Stimulated activated CD4-positive, alpha-beta T cell treated with anti-CD3 and anti-CD28 coated beads, Interleukin-15, amount 100 ng/mL, for 48 hours (primary cell): ENCODE data around the gene ZNF423.

ENCODE experiments used
- DNase-seq, 2 donors: peaks; one replicate each; pipeline ENCODE4 v3.0.0-alpha.2; 2020; ENCODE audit warnings: low read depth in 2 of 2

Gene ZNF423

DNA sequence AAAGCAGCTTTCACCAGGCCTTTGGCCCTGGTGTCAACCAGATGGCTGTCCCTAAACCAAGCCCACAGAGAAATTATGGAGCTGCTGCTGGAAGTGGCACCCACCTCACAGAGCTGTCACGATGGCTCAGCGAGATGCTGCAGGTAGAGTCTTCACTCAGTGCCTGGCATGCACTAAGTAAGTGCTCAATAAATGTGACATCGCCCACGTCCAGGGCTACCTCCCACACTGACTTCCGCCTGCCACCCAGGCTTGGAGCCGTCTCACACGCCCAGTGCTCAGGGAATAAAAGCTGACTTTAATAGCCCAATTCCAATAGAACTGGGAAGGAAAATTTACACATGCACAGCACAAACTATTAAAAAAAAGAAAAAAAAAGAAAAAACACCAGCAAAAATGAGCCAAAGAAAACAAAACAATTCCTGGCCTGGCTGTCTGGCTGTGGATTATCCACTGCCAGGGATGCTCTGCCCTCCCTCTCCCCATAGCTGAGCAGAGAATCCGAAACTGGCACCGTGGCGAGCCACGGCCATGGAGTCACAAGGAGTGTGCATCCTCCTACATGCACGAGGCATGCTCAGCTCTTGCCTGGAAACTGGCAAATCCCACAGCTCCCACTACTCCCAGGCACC is 68.9 kb downstream of the ZNF423 start:
- DNase-seq = no peak

- no peak for DNase-seq
These were observed 69.9 kb downstream of the ZNF423 start for GRCh38 chr16:49785970-49786369.

DNA sequence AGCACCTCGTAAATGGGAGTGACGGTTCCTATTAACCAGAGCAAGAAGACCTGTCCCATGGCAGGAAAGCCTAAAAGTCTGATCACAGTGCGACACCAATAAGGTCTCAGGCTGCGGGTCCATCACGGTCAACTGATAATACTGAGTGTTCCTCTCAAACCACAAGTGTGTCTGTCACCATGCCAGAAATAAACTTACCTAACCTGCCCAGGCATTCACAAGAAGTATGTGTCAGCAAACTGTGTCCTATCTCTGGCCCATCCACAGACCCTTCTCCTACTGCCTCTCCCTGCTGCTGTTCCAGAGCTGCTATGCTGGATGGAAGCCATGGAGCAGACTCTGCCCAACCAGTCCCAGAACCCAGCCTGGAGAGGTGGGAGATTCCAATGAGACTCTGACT is 73.5 kb downstream of the ZNF423 start:
- DNase-seq = no peak

DNA sequence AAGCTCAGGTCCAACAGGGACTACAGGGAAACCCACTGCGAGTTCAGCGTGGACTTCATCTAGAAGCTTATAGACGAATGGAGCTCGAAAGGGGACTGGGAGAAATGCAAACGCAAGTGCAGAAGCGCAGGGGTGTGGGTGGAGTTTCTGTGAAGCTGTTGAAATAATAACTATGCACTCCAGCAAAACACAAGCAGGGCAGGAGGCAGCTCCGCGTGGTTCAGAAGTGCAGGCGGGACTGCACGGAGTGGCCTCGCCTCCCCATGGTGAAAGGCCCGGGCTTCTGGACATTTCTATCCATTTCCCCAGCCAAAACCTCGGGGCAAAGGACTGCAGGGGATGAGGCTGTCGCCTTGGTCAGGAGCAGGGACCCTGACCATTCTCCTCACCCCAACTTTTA is 74.5 kb downstream of the ZNF423 start:
- DNase-seq = no peak

- DNase-seq = no peak
These were observed 75.5 kb downstream of the ZNF423 start for GRCh38 chr16:49780433-49780832.

- no peak for DNase-seq
These were observed 75.9 kb downstream of the ZNF423 start for GRCh38 chr16:49779979-49780378.

GRCh38 chr16:49778202-49778930 is 77.5 kb downstream of the ZNF423 start:
- DNase-seq = no peak

DNA sequence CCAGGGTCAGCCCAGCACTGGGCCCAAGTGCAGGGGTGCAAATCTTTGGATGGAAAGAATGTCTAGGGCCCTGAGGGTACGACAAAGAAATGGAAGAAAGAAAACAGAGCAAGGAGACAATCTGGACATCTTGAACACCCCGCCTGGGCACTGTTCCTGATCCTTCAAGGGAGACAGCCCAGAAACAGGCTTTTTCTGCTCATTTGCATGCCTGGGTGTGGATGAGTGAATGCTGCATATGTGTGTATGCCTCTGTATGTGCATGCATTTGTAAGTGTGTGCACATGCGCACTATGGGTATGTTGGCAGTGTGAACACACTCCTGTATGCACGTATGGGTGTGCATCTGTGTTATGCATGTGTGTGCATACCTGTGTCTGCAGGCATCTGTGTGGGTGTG is 79.2 kb downstream of the ZNF423 start:
- DNase-seq = no peak

GRCh38 chr16:49776085-49776595 is 79.8 kb downstream of the ZNF423 start:
- no peak for DNase-seq

DNA sequence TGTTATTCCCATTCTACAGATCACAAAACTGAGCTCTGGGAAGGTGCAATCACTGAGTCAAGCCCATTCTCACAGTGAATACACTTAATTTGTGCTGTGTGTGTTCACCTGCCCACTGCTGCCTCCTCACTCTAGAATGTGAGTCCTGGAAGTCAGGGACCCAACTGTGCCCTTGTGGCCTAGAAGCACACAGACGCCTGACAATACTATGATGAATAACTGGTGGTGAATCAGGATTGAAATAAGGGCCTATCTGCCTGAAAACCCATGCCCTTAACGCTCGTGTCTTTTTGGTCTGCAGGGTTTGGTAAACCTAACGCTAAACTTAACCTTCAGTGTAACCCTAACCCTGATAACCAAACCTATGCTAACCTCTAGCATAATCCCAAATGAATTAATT is 80.3 kb downstream of the ZNF423 start:
- no peak for DNase-seq

- DNase-seq = no peak
These were observed 80.9 kb downstream of the ZNF423 start for GRCh38 chr16:49775018-49775417.

DNA sequence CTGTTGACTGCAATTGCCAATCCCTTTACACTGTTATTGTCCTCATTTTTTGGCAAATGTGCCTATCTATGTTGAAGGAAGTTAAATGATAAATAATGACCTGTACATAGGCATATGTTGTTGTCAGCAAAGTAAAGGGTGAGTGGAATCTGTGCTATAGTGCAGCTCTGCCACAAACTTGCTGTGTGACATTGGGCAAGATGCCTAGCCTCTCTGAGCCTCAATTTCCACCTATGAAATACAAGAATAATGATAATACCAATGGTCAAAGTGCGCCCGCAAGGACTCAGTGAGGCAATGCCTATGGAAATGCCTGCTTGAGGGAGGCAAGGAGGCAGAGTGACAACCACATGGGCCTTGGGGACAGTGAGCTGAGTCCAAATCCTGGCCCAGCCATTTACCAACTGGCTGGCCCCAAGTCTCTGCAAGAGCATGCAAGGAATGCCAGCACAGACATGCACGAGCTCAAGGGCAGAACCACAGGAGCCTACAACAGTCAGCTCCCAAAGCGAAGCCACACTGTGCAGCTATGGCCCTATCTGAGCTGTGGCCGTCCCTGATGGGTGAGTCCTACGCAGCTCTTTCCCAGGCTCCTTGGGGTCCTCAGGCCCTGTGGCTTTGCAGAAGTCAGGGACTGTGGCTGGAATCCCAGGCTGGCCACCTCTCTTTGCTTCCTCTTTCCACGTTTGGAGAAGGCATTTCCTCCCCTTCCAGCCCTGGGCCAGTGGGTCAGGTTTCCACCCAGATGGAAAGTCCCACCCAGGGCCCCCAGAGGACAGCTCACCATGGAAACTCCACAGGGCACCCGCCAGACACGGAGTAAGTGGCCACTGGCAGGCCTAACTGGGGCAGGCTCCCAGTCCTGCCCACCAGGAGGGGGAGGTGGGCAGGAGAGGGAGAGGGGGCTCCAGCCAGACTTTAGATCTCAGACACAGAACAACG is 82.1 kb downstream of the ZNF423 start:
- DNase-seq = no peak

DNA sequence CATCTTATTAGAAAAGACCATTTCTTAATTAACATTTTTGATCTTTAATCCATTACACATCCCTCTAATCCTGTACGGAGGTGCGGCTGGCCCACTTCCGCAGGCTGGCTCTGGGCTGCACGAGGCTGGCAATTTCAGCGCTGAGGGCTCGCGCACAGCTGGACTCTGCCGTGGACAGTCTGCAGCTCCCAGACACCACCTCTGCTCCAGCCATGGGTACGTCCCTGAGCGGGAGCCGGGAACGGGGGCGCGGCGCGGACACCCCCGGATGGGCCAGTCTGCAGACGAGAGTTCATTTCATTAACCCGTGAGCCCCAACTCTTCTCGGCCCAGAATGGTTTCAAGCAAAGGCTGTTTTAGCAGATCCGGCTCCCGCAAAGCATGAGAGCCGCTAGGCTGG is 87.9 kb downstream of the ZNF423 start:
- no peak for DNase-seq

DNA sequence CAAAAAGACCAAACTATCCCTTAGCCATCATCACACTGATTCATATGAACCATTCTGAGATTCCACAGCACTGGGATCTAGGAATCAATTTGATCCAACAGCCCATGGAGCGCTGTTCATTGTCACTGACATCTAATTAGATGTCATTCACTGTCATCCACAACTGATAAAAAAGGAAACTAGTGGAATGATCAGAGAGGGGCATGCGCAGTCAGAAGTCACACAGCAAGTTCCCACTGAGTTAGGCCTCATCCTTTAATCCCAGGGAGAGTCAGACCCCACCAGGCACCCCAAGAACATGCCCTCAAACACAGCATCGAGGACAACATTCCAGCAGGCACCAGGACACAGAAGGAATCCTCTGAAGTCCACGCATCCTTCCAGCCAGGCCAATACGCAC is 88.5 kb downstream of the ZNF423 start:
- no peak for DNase-seq

- DNase-seq = no peak
These were observed 89.7 kb downstream of the ZNF423 start for GRCh38 chr16:49766225-49766624.

GRCh38 chr16:49763826-49764225 is 92.1 kb downstream of the ZNF423 start:
- no peak for DNase-seq

- no peak for DNase-seq
These were observed 95.1 kb downstream of the ZNF423 start for GRCh38 chr16:49760815-49761214.

GRCh38 chr16:49757559-49758069 is 98.3 kb downstream of the ZNF423 start:
- no peak for DNase-seq

DNA sequence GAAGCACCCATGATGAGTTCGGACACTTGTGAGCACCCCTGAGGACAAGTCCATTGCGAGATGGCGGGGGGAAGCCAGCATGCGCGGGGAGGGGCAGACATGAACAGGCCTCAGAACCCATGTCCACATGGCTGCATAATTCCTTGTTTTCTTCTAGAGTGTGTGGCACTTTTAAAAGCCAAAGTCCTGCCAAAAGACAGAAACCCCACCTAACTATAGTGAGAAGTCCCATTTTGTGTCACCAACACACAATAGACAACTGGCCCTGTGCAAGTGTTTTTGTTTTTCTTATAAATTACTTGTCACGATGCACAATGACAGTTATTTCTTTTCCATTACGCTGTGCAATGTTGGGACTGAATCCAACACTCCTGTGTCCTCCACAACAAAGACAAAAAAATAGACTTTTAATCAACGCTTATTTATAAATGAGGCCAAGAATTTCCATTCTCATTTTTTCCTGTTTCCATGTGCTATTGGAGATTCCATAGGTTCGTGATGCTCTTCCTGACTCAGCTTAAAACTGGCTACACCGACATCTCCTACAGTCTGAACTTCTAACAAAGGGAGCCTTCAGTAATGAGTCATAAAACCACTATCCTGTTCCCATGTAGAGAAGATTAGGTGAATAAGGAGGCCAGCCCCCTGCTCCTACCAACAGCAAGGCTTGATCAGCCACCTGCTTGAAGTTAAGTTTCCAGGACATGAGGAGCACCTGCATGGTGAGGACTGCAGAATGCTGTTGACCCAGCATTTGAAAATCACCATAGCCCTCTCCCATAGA is 98.9 kb downstream of the ZNF423 start:
- DNase-seq = no peak

GRCh38 chr16:49755716-49756505 is 100.0 kb downstream of the ZNF423 start:
- DNase-seq = no peak

DNA sequence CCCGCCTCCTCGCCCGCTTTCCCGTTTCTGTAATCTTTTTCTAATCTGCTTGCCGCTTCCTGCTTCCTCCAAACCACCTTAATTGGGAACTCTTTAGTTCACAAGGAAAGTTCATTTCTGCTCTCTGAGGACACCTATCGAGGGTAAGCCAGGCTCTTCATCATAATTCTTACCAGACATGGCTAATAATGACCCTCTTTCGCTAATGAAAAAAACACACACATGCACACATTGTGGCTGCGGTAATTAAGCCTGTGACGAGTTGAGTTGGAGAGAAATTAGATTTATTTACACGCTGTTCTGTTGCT is 100.6 kb downstream of the ZNF423 start:
- DNase-seq = no peak
